Suppressor macrophage (primary cell): ENCODE measurements around the gene ABI2.
A peak's percentile ranks its signal among the peaks of the same experiment; 100 is the strongest.

Experiments
- DNase-seq, 4 experiments: peaks; one replicate each; pipeline ENCODE4 v3.0.0-alpha.2; 2020 to 2022

The ABI2 gene

DNA sequence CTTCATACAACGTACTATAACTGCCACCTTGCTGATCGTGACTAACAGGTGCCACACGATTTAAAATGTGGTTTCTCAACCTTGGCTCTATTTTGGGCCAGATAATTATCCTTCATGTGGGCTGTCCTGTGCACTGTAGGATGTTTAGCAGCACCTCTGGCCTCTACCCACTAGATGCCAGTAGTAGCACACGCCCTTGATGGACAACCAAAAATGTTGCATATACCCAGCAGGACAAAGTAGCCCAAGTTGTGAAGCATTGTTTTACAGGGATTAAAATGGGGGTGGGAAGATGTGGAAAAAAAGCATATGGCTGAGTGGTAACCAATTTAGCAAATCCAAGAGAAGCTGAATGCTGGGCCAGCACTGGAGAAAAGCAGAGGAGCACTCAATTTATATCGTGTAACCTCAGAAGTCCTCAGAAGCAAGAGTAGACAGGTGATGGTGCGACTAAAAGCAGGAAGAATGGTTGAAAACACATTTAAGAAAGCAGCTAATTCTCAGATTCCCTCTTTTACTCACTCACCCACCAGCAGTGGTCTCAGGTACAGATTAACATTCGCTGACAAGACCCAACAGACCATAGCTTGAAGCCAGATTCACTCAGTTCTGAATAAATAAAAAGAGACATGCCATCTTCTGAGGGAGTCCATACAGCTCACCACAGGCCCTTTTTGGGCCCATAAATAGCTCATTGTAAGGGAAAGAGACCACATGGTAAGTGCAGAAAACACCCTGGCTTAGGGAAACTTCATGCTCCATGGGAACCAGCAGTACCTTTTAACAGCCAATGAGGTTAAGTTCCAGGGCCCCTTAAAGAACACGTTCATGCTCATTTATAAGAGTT, 156.3 kb downstream of the ABI2 start:
- peak; percentile 30 to 52 (median 48) for DNase-seq

DNA sequence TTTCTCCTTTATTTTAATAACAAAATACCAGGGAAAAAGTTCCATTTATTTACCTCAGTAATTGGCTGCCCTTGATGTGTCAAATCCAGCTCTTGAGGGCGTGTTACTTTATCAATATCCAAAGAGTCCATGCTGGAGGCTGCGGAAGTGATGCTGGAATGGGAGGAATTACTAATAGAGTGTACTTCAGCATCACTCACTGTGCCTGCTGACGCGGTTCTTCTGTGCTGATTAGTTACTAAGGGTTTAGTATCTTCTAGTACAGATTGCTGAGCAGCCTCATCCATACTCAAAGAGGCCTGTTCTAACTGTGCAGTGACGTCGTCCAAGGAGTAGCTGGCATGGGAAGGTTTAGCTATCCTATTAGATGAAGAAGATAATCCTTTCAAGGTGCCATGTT, 161.3 kb downstream of the ABI2 start:
- DNase-seq: no peak

DNA sequence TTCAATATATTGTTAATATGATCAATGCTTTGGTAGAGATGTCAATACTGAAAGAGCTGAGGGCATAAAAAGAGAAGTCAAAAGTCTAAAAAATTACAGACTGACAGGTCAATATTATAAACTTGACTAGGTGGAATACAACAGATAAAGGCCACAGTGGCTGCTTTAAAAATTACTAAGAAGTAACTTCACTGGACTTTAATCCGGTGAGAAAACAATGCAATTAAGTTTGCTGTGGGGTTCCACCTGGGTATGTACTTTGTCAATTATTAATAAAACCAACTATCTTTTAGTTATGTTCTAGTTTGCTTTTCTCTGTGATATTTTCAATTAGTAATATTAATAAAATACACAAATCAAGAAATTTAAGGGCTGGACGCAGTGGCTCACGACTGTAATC, 162.2 kb downstream of the ABI2 start:
- DNase-seq: no peak

DNA sequence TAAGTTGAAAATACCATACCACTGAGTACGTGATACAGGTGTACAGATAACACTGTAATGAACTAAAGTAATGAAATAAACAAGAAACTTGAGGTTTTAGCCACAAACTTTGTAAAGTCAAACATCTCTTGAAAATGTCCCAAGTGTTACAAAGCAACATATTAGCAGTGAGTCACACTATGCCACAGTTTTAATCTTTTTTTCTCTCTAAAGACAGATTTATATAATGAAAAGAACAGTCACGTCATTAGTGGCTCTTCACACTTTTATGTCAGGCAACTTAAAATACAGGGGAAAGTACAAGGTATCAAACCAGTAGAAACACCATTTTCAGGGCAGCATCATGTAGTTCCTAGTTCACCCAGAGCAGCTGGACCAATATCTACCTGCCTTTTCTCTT, 164.8 kb downstream of the ABI2 start:
- DNase-seq: no peak
